BLaER1 (cell line): ENCODE data around the gene CYB5B.
A peak's percentile ranks its signal among the peaks of the same experiment; 100 is the strongest.

Experiments used
- H3K27ac ChIP-seq: shearing (Covaris generic); formaldehyde crosslinking; 2 replicates; pipeline ENCODE4 v1.8.1; 2022
- H3K27me3 ChIP-seq: shearing (Covaris generic); formaldehyde crosslinking; 2 replicates; pipeline ENCODE4 v1.8.1; 2022
- H3K36me3 ChIP-seq: shearing (Covaris generic); formaldehyde crosslinking; 2 replicates; pipeline ENCODE4 v1.8.1; 2022
- H3K4me1 ChIP-seq: shearing (Covaris generic); formaldehyde crosslinking; 2 replicates; pipeline ENCODE4 v1.8.1; 2022
- H3K4me2 ChIP-seq: shearing (Covaris generic); formaldehyde crosslinking; 2 replicates; pipeline ENCODE4 v1.8.1; 2022
- H3K4me3 ChIP-seq: shearing (Covaris generic); formaldehyde crosslinking; 2 replicates; pipeline ENCODE4 v1.8.1; 2022
- H3K9ac ChIP-seq: shearing (Covaris generic); formaldehyde crosslinking; 2 replicates; pipeline ENCODE4 v1.8.1; 2022
- H3K9me3 ChIP-seq: shearing (Covaris generic); formaldehyde crosslinking; 2 replicates; pipeline ENCODE4 v1.8.1; 2022
- H4K20me1 ChIP-seq: shearing (Covaris generic); formaldehyde crosslinking; 2 replicates; pipeline ENCODE4 v1.8.1; 2022
- Cebpa-rat ChIP-seq: shearing (Covaris generic); IDR thresholded peaks from 2 replicates; pipeline ENCODE4 v1.8.1; 2022

CYB5B gene

DNA sequence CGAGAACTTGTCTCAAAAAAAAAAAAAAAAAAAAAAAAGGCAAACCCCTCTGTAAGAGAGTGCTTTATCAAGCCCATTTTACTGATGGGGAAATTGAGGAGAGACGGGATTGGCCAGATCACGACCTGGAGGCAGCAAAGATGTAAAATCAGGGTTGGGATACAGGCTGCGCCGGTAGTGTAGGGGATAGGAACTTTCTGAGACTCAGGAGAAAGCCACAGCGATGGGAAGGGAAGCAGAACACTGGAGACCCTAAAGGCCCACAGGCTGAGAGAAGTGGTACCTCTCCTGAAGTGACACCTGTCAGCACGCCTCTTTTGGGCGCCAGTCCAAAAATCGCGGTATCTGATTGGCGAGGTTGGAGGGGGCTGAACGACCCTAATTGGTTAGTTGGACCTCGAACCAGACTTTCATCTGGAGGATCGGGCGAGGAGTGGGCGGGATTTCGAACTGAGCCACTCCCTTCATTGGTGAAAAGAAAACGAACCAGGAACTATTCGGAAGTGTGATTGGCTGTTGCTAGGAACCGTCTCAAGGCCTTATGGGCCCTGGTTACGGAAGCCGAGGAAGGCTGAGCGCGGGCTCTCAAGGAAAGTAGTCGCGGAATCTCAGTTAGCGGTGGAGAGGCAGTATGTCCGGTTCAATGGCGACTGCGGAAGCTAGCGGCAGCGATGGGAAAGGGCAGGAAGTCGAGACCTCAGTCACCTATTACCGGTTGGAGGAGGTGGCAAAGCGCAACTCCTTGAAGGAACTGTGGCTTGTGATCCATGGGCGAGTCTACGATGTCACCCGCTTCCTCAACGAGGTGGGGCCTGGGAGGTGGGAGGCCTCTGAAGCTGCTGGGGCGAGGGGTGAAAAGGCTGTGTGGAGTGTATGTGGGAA lies at the start of gene CYB5B:
Gene CYB5B, plus strand, starts transcription at position 567 of the 882 bp plus-strand sequence. Its CDS starts 65 bp downstream, at position 632.
- Histone ChIP-seq H3K27me3 (no peaks in the 10 kb centered on the region), H3K4me2 (peak within 1 kb of the TSS; percentile 84), H3K9ac (peak within 1 kb of the TSS; percentile 81), H3K9me3 (peaks cover 21% of the 10 kb centered on the region), H3K36me3 (peaks cover 29% of the 10 kb centered on the region), H3K4me3 (peak within 1 kb of the TSS; percentile 79), H3K4me1 (peaks cover 21% of the 10 kb centered on the region), H3K27ac (peak within 1 kb of the TSS; percentile 76), H4K20me1 (no peaks in the 10 kb centered on the region; the same call in 1 of the 2 replicates)
- TF ChIP-seq Cebpa-rat: no peak

- Histone ChIP-seq H3K4me3 (no peak overlapping the region), H3K9me3 (peaks cover 22% of the 10 kb centered on the region), H3K9ac (no peak overlapping the region), H3K36me3 (peaks cover 74% of the 10 kb centered on the region), H4K20me1 (no peaks in the 10 kb centered on the region), H3K27ac (no peak overlapping the region), H3K27me3 (no peaks in the 10 kb centered on the region), H3K4me2 (no peak overlapping the region), H3K4me1 (peaks cover 43% of the 10 kb centered on the region)
- TF ChIP-seq Cebpa-rat: no peak
Observed at GRCh38 chr16:69376393-69377059, 47.9 kb upstream of the CYB5B start.

DNA sequence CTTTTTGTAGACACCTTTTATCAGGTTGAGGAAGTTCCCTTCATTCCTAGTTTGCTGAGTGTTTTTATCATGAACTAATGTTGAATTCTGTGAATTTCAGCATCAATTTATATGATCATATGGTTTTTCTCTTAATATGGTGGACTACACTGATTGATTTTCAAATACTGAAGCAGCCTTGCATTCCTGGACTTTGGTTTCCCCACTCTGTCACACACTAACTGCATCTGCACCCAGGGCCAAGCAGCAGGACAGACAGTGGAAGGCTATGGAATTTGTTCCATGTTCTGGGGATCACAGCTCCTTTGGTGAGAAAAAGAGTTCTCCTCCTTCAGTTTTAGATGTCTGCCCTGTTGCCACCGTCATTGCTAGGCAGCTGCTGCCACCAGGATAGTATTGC lies 46.4 kb upstream of the CYB5B start:
- no peaks in the 10 kb centered on the region for H3K27me3 ChIP-seq
- no peak for TF ChIP-seq Cebpa-rat
- H3K9ac ChIP-seq: no peak overlapping the region
- H3K36me3 ChIP-seq: peaks cover 90% of the 10 kb centered on the region
- H3K4me2 ChIP-seq: no peak overlapping the region
- H3K4me1 ChIP-seq: peaks cover 45% of the 10 kb centered on the region
- H3K9me3 ChIP-seq: peaks cover 22% of the 10 kb centered on the region
- no peak overlapping the region for H3K4me3 ChIP-seq
- peak overlapping the region; percentile 21; the same call in 1 of the 2 replicates for H3K27ac ChIP-seq
- H4K20me1 ChIP-seq: no peaks in the 10 kb centered on the region

DNA sequence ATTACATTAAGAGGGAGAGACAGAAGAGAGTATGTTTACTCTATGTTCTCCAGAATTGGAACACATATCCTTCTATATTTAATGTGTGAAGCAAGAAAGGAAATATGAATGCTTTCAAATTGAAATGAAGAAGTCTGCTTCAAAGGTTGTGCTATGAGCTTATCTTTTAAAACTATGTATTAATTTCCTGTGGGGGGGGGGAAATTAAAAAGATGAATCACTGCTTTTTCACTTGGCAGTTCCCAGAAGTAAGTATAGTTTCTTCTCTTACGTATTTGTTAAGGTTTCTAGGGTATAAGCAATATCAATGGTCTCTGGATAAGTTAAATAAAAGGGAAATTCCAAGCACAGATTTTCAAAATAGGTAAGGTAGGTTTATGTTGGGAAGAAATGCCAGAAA lies 45.7 kb upstream of the CYB5B start:
- H3K9ac ChIP-seq: no peak overlapping the region
- no peaks in the 10 kb centered on the region for H4K20me1 ChIP-seq
- peaks cover 97% of the 10 kb centered on the region for H3K36me3 ChIP-seq
- H3K27ac ChIP-seq: no peak overlapping the region
- no peak for TF ChIP-seq Cebpa-rat
- H3K4me2 ChIP-seq: no peak overlapping the region
- H3K4me1 ChIP-seq: peaks cover 45% of the 10 kb centered on the region
- H3K9me3 ChIP-seq: peaks cover 22% of the 10 kb centered on the region
- no peak overlapping the region for H3K4me3 ChIP-seq
- no peaks in the 10 kb centered on the region for H3K27me3 ChIP-seq

DNA sequence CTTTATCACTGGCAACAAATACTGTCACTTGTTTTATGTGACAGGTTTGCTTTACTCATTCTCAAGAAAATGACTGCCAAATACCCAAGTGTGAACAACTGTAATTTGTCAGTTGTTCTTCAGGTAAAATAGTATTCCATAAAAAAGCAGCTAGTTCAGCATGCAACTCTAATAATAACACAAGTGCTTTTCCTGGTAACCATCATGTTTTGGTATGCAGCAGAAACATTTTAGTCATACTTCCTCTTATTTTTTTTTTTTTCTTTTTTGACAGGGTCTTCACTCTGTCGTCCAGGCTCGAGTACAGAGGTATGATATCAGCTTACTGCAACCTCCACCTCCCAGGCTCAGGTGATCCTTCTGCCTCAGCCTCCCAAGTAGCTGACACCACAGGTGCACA lies 43.2 kb upstream of the CYB5B start:
- peaks cover 9% of the 10 kb centered on the region for H3K9me3 ChIP-seq
- H3K4me1 ChIP-seq: peaks cover 44% of the 10 kb centered on the region
- no peak overlapping the region for H3K4me3 ChIP-seq
- H3K9ac ChIP-seq: no peak overlapping the region
- 0 out of 2 replicates have a peak, but pooled peaks cover 6% of the 10 kb centered on the region for H4K20me1 ChIP-seq
- peak overlapping the region; percentile 86 for H3K4me2 ChIP-seq
- TF ChIP-seq Cebpa-rat: no peak
- H3K27me3 ChIP-seq: no peaks in the 10 kb centered on the region
- no peak overlapping the region; the same call in 1 of the 2 replicates for H3K27ac ChIP-seq
- peaks cover 82% of the 10 kb centered on the region for H3K36me3 ChIP-seq

DNA sequence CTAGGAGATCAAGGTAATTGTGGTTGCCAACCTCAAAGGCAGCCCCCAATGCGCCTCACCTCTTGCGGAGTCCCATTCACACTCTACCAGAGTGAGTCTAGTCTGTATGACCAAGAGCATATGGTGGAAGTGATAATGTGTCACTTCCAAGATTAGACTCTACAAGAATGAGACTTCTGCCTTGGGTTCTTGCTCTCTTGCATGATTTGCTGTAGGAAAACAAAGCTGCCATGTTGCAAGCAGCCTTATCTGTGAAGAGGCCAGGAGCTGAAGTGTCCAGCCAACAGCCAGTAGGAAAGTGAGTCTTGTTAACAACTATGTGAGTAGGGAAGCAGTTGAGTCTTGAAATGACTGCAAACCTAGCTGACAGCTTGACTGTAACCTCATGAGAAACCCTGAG lies 42.0 kb upstream of the CYB5B start:
- H4K20me1 ChIP-seq: 0 out of 2 replicates have a peak, but pooled peaks cover 6% of the 10 kb centered on the region
- no peak overlapping the region for H3K27ac ChIP-seq
- no peak overlapping the region for H3K4me3 ChIP-seq
- no peaks in the 10 kb centered on the region for H3K9me3 ChIP-seq
- peaks cover 45% of the 10 kb centered on the region for H3K4me1 ChIP-seq
- H3K9ac ChIP-seq: no peak overlapping the region
- no peaks in the 10 kb centered on the region for H3K27me3 ChIP-seq
- peaks cover 70% of the 10 kb centered on the region for H3K36me3 ChIP-seq
- H3K4me2 ChIP-seq: peak overlapping the region; percentile 86
- TF ChIP-seq Cebpa-rat: no peak

DNA sequence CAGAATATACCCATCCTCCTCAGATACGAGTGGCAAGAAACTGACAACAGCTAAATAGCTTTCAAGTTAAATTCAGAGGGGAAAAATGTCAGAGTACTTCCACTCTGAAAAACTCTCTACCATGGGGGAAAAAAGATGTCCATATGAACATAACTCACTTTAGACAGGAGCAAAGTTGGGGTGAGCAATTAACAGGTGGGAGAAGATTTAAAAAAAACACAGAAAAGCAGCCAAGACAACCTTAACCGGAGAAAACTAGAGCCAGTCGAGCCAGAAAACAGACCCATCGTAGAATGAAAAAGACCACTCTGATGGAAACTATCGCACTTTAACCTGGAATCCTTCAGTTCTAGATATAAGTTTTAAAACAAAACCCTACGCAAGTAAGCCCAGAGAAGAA lies 39.4 kb upstream of the CYB5B start:
- Histone ChIP-seq H3K27me3 (no peaks in the 10 kb centered on the region), H3K9me3 (no peaks in the 10 kb centered on the region), H3K27ac (peak overlapping the region; percentile 92), H4K20me1 (0 out of 2 replicates have a peak, but pooled peaks cover 6% of the 10 kb centered on the region), H3K4me2 (peak overlapping the region; percentile 86), H3K9ac (peak overlapping the region; percentile 92), H3K4me3 (peak overlapping the region; percentile 85), H3K4me1 (peaks cover 45% of the 10 kb centered on the region), H3K36me3 (peaks cover 45% of the 10 kb centered on the region)
- TF ChIP-seq Cebpa-rat: no peak

GRCh38 chr16:69386596-69386995 lies 37.8 kb upstream of the CYB5B start:
- 0 out of 2 replicates have a peak overlapping the region, but pooled peaks have one; percentile 85 for H3K4me3 ChIP-seq
- no peak overlapping the region for H3K27ac ChIP-seq
- no peak for TF ChIP-seq Cebpa-rat
- no peaks in the 10 kb centered on the region for H3K9me3 ChIP-seq
- no peaks in the 10 kb centered on the region for H3K27me3 ChIP-seq
- no peak overlapping the region for H3K9ac ChIP-seq
- H3K36me3 ChIP-seq: peaks cover 29% of the 10 kb centered on the region
- H4K20me1 ChIP-seq: 0 out of 2 replicates have a peak, but pooled peaks cover 6% of the 10 kb centered on the region
- peak overlapping the region; percentile 54; the same call in 1 of the 2 replicates for H3K4me2 ChIP-seq
- peaks cover 37% of the 10 kb centered on the region for H3K4me1 ChIP-seq

DNA sequence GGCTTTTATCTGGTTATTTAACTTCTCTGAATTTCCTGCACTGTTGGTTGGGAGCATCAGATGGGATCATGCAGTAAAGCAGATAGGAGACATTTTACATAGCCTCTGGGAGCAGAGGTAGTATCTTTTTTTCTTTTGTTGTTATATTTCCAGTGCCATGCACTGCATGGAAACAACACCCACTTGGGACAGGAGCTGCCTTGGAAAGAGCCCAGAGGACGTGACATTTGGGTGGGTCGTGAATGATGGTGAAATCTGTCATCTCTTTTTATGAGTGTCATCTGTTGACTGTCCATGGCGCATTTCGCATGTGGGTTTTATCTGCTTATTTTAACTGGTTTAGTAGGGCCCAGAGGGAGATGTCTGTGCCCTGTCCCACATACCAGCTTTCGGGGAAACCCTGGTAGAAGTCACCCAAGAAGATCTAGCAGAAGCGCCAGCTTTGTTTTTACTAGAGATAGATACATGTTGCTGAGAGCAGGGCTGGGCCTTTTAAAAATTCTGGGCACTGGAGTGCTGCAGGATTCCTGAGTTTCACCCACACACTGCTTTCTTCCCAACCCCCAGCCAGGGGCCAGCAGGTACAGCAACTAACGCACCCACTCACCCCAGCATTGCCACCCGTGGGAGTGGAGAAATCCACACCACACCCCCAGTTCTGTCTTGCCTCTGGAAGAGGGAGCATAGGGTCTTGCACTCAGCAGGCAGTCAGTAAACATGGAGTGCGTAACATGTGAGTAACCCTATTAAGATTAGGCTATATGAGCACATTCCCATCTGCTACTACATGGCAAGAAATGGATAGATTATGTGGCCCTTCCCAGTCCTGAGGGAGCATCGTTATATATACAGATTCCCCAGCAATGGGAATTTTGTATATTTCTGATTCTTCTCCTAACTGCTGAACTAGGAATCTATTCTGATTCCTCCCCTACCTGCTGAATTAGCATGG lies 30.2 kb upstream of the CYB5B start:
- no peak for TF ChIP-seq Cebpa-rat
- Histone ChIP-seq H3K4me1 (peaks cover 20% of the 10 kb centered on the region), H3K4me3 (no peak overlapping the region), H3K9ac (no peak overlapping the region), H3K4me2 (no peak overlapping the region), H4K20me1 (no peaks in the 10 kb centered on the region), H3K27me3 (no peaks in the 10 kb centered on the region), H3K27ac (no peak overlapping the region), H3K9me3 (no peaks in the 10 kb centered on the region), H3K36me3 (no peaks in the 10 kb centered on the region)
